ENCODE measurements around the gene ZNHIT1. TPM values are rescaled to one million over a fixed set of nuclear protein-coding genes. Genes with fewer than 3 reads are reported as not detected.

Gene ZNHIT1
- total and polyA plus RNA-seq, 2 of the 8 experiments (the other 6 are each of a cell fraction or from before 2014, with no cell fraction given): 38.2 to 61.7 TPM

DNA sequence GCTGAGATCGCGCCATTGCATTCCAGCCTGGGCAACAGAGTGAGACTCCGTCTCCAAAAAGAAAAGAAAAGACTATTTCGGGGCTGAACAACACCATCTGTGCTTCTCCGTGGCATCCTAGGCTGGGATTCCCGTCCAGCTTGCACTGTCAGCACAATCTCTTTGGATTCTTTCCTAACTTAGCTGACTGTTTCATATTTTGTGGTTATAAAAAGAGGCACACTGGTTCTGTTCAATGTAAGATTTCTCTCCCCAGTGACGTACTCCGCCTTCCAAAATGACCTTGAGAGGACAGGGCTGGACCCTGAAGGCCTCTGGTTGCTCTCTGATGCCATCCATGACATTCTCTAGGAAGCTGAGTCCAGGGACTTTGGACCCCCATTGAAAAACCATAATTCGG, 8.8 kb downstream of the ZNHIT1 start:
- CTCF ChIA-PET (ENCODE audit: partially characterized antibody): interaction anchor here (0.7 to 4.1 kb wide), 6 partner anchors 8 to 82 kb away, joined by 3 to 18 read pairs (median 6); partner anchors contain the start of genes CLDN15 and FIS1
- H2BK5ac ChIP-seq (ENCODE audit: low read depth, low read length): no peak overlapping the region
- H2BK120ac ChIP-seq (replicated peaks; ENCODE audit: low read depth, low read length): no peak overlapping the region
- no peaks in the 10 kb centered on the region; a peak in 1 of 4 replicates for H3K79me2 ChIP-seq (ENCODE audit: control insufficient read depth in 1 of 2, insufficient read depth in 2 of 2, low read length in 2 of 2)
- H2BK15ac ChIP-seq (ENCODE audit: low read length): no peak overlapping the region
- no peak for DNase-seq (ENCODE audit: low read depth in 1 of 2, low spot score in 2 of 2)
- H4K20me1 ChIP-seq (replicated peaks in 1 of 2; ENCODE audit: control insufficient read depth in 1 of 2, insufficient read depth in 2 of 2, low read length in 2 of 2): peaks cover 0 to 5% of the 10 kb centered on the region in 2 experiments
- TF ChIP-seq SIX5 (IDR thresholded peaks at IDR 0.05; ENCODE audit: low read depth, low read length) (no peak), KDM5A (IDR thresholded peaks at IDR 0.05; ENCODE audit: low read length) (no peak), CREB1 (IDR thresholded peaks at IDR 0.05) (no peak), SIN3A (conservative IDR thresholded peaks at IDR 0.05 in 1 of 2, IDR thresholded peaks at IDR 0.05 in 1 of 2; ENCODE audit: low read depth in 1 of 2, low read length in 2 of 2) (no peak), CBX5 (IDR thresholded peaks at IDR 0.05; ENCODE audit: low read depth, low read length) (no peak), CEBPB (IDR thresholded peaks at IDR 0.05; ENCODE audit: low read depth, low read length) (no peak), BACH1 (IDR thresholded peaks at IDR 0.05; ENCODE audit: low read length) (no peak), CTBP2 (IDR thresholded peaks at IDR 0.05; ENCODE audit: borderline replicate concordance, insufficient read depth, insufficient read length, low read length) (no peak), POLR2A (IDR thresholded peaks at IDR 0.05; ENCODE audit: control extremely low read depth in 1 of 2, low read depth in 2 of 2, low read length in 2 of 2) (no peak), RAD21 (IDR thresholded peaks at IDR 0.05 in 1 of 2, conservative IDR thresholded peaks at IDR 0.05 in 1 of 2; ENCODE audit: low read depth in 2 of 2, low read length in 2 of 2) (no peak), TBP (IDR thresholded peaks at IDR 0.05; ENCODE audit: low read depth, low read length) (no peak), KDM4A (IDR thresholded peaks at IDR 0.05; ENCODE audit: low read depth, low read length, severe bottlenecking) (no peak), JUND (IDR thresholded peaks at IDR 0.05; ENCODE audit: low read length) (no peak), CHD1 (IDR thresholded peaks at IDR 0.05; ENCODE audit: low read depth, low read length) (no peak), BCL11A (IDR thresholded peaks at IDR 0.05; ENCODE audit: low read depth in 2 of 2, low read length in 2 of 2) (no peak)
- H2BK12ac ChIP-seq (ENCODE audit: low read depth, low read length): no peak overlapping the region
- H3K23me2 ChIP-seq (ENCODE audit: low read depth, low read length): no peaks in the 10 kb centered on the region
- WGBS, 2 experiments (ENCODE audit: extremely low coverage in 1 of 2, insufficient coverage in 1 of 2, insufficient read length in 1 of 2, insufficient replicate concordance in 2 of 2, low coverage in 1 of 2, low lambda C conversion rate in 2 of 2, missing lambda C conversion rate in 1 of 2): 90% methylated on average over 9 of the region's 9 CpGs; no CpG with 5 or more reads in 1 of the 2 experiments
- H3K18ac ChIP-seq (ENCODE audit: extremely low read depth, low read length): no peak overlapping the region
- H3K14ac ChIP-seq (ENCODE audit: insufficient read length): no peak overlapping the region
- H3K9me3 ChIP-seq (ENCODE audit: insufficient read depth in 2 of 2, low read depth in 1 of 2, low read length in 1 of 2): no peaks in the 10 kb centered on the region
- no peak overlapping the region for H4K5ac ChIP-seq (ENCODE audit: insufficient read length, low read depth, low read length)
- H4K91ac ChIP-seq (replicated peaks; ENCODE audit: insufficient read length, low read length): no peak overlapping the region
- H2AFZ ChIP-seq (ENCODE audit: low read length): no peak overlapping the region
- H3K4me3 ChIP-seq (ENCODE audit: extremely low read depth in 1 of 4, insufficient read depth in 2 of 4, low read depth in 3 of 4, low read length in 4 of 4): no peak overlapping the region
- H3K23ac ChIP-seq (ENCODE audit: insufficient read length): no peak overlapping the region
- no peak overlapping the region for H3K27ac ChIP-seq (ENCODE audit: low read depth, low read length)
- no peak overlapping the region for H2BK20ac ChIP-seq (ENCODE audit: low read length)
- peaks cover 2 to 9% (median 5%) of the 10 kb centered on the region in 4 experiments; a peak in 7 of 8 replicates for H3K36me3 ChIP-seq (ENCODE audit: control insufficient read depth in 2 of 4, insufficient read depth in 4 of 4, low read length in 3 of 4)
- H3K4me2 ChIP-seq (ENCODE audit: insufficient read depth in 1 of 2, low read depth in 2 of 2, low read length in 2 of 2): no peak overlapping the region
- H3K4ac ChIP-seq (replicated peaks; ENCODE audit: insufficient read length, low read depth, low read length): no peak overlapping the region
- no peak overlapping the region for H4K8ac ChIP-seq (ENCODE audit: extremely low read depth, insufficient read depth, low read length)
- POLR2A ChIA-PET (ENCODE audit: partially characterized antibody): interaction anchor here (1.2 to 1.6 kb wide), 3 partner anchors 8 to 10 kb away, joined by 3 to 5 read pairs (median 4); partner anchors contain the start of gene ZNHIT1
- no peaks in the 10 kb centered on the region for H3K27me3 ChIP-seq (replicated peaks in 1 of 4; ENCODE audit: control insufficient read depth in 3 of 4, extremely low read depth in 1 of 4, insufficient read depth in 3 of 4, low read length in 3 of 4)
- no peaks in the 10 kb centered on the region; the same call in 1 of the 2 replicates for H3K79me1 ChIP-seq (ENCODE audit: low read depth, low read length)
- H3K4me1 ChIP-seq (replicated peaks in 1 of 4; ENCODE audit: control insufficient read depth in 3 of 4, insufficient read depth in 4 of 4, low read length in 3 of 4): peaks cover 0 to 11% (median 1%) of the 10 kb centered on the region in 4 experiments; a peak in 4 of 7 replicates
- H2AK5ac ChIP-seq (ENCODE audit: low read depth, low read length): no peak overlapping the region
- H3K9ac ChIP-seq (replicated peaks in 1 of 4; ENCODE audit: extremely low read depth in 1 of 4, low read depth in 3 of 4, low read length in 3 of 4): no peak overlapping the region
- no peak for FAIRE-seq
- no peak overlapping the region for H3K56ac ChIP-seq (replicated peaks; ENCODE audit: insufficient read length, low read depth, low read length)
